Measurements from ENCODE around the gene RAB14.

- TF ChIP-seq KDM1A (IDR thresholded peaks at IDR 0.05; ENCODE audit: borderline replicate concordance) (no peak), RELA (IDR thresholded peaks at IDR 0.05; ENCODE audit: borderline replicate concordance, partially characterized antibody) (no peak), CTCF (IDR thresholded peaks at IDR 0.05 in 2 of 3, conservative IDR thresholded peaks at IDR 0.05 in 1 of 3; ENCODE audit: control insufficient read depth in 2 of 3, extremely low read depth in 1 of 3, insufficient read depth in 1 of 3, low read depth in 3 of 3, low read length in 3 of 3) (no peak), TAF1 (IDR thresholded peaks at IDR 0.05; ENCODE audit: borderline replicate concordance, low read depth, low read length) (no peak), POLR2A (IDR thresholded peaks at IDR 0.05; ENCODE audit: low read depth, low read length) (no peak), SMC3 (IDR thresholded peaks at IDR 0.05; ENCODE audit: borderline replicate concordance, low read length) (no peak)
These were observed 28.6 kb upstream of the RAB14 start for GRCh38 chr9:121230256-121230655.
